Skeletal muscle satellite cell (primary cell): Measurements from ENCODE around the gene DAB2IP.

ENCODE experiments used
- H3K27me3 ChIP-seq: 2 replicates; pipeline ENCODE4 v1.7.0; 2013; ENCODE audit warnings: low read length; ENCODE audit not compliant: control insufficient read depth, insufficient read depth
- H3K36me3 ChIP-seq: 2 replicates; pipeline ENCODE4 v1.7.0; 2013; ENCODE audit warnings: mild to moderate bottlenecking, control low read depth, low read length; ENCODE audit not compliant: insufficient read depth
- H3K4me1 ChIP-seq: 2 replicates; pipeline ENCODE4 v1.7.0; 2013; ENCODE audit warnings: low read length; ENCODE audit not compliant: control insufficient read depth, insufficient read depth
- H3K4me2 ChIP-seq: 2 replicates; pipeline ENCODE4 v1.7.0; 2013; ENCODE audit warnings: mild to moderate bottlenecking, low read length
- H3K4me3 ChIP-seq: 2 replicates; pipeline ENCODE4 v1.7.0; 2013; ENCODE audit warnings: low read length
- H3K9ac ChIP-seq: 2 replicates; pipeline ENCODE4 v1.7.0; 2013; ENCODE audit warnings: mild to moderate bottlenecking, low read depth, low read length, moderate library complexity
- H3K9me3 ChIP-seq: replicated peaks from 2 replicates; pipeline ENCODE4 v1.7.0; 2013; ENCODE audit warnings: mild to moderate bottlenecking, control low read depth, low read length

DAB2IP gene

GRCh38 chr9:121700832-121701419, 49.5 kb downstream of the DAB2IP start:
- H3K36me3 ChIP-seq, result no peaks in the 10 kb centered on the region
- peaks cover 24% of the 10 kb centered on the region for H3K4me1 ChIP-seq
- H3K4me2 ChIP-seq, result peak overlapping the region; percentile 85
- H3K9me3 ChIP-seq, result no peaks in the 10 kb centered on the region
- peak overlapping the region; percentile 79 for H3K4me3 ChIP-seq
- no peaks in the 10 kb centered on the region for H3K27me3 ChIP-seq
- peak overlapping the region; percentile 77 for H3K9ac ChIP-seq

GRCh38 chr9:121701736-121702261, 50.4 kb downstream of the DAB2IP start:
- Histone ChIP-seq H3K4me3 (no peak overlapping the region), H3K36me3 (no peaks in the 10 kb centered on the region), H3K4me2 (peak overlapping the region; percentile 85), H3K9ac (no peak overlapping the region), H3K9me3 (no peaks in the 10 kb centered on the region), H3K4me1 (peaks cover 24% of the 10 kb centered on the region), H3K27me3 (no peaks in the 10 kb centered on the region)

DNA sequence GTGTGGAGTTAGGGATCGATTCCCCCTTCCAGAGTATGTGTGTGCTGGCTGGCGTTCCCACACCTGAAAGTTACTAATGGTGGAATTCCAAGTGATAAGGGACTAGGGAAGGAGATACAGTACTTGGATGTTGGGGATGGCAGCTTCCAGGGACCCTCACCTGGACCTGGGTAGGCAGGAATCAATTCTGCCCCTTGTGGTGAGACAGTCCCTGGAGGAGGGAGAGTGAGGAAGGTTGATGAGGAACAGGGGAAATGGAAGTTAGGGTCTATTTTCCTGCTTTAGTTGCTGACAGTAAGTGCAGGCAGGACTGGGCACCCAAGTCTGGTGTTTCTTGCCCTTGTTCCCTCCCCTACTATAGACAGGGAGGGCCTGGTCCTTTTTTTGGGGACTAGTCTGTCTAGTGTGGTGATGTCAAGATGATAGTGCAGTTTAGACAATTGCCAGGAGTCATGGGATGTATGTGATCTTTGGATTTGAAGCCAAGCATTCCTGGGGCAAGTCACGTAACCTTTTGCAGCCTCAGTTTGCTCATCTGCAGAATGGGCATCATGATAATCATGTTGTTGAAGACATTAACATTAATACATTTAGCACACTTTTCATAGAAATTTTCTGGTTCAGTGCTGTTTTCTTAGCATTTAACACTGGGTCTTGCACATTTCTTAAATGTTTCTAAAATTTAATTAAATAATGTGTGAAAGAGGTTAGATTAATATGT, 51.7 kb downstream of the DAB2IP start:
- Histone ChIP-seq H3K4me3 (no peak overlapping the region), H3K4me2 (no peak overlapping the region), H3K9me3 (no peaks in the 10 kb centered on the region), H3K27me3 (no peaks in the 10 kb centered on the region), H3K4me1 (peaks cover 28% of the 10 kb centered on the region), H3K36me3 (no peaks in the 10 kb centered on the region), H3K9ac (no peak overlapping the region)

DNA sequence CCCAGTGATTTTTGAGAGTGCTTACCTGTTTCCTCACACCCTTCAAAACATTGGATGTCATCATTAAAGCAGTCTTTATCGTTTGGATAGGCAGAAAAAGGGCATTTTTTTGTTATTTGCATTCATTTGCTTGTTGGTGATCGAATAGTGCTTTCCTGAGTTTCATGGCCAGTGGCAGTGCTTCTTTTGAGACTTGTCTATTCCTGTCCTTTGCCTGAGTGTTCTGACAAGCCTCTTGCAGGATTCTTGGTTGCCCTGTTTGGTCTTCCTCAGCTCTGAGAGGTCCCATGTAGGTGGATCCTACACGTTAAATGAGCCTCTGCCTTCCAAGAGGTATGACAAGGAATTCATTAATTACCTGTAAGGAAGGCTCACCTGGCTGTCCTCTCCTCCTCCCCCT, 52.8 kb downstream of the DAB2IP start:
- H3K9ac ChIP-seq, result no peak overlapping the region
- H3K4me3 ChIP-seq, result no peak overlapping the region
- no peaks in the 10 kb centered on the region for H3K36me3 ChIP-seq
- H3K27me3 ChIP-seq, result no peaks in the 10 kb centered on the region
- H3K4me2 ChIP-seq, result no peak overlapping the region
- peaks cover 28% of the 10 kb centered on the region for H3K4me1 ChIP-seq
- no peaks in the 10 kb centered on the region for H3K9me3 ChIP-seq

DNA sequence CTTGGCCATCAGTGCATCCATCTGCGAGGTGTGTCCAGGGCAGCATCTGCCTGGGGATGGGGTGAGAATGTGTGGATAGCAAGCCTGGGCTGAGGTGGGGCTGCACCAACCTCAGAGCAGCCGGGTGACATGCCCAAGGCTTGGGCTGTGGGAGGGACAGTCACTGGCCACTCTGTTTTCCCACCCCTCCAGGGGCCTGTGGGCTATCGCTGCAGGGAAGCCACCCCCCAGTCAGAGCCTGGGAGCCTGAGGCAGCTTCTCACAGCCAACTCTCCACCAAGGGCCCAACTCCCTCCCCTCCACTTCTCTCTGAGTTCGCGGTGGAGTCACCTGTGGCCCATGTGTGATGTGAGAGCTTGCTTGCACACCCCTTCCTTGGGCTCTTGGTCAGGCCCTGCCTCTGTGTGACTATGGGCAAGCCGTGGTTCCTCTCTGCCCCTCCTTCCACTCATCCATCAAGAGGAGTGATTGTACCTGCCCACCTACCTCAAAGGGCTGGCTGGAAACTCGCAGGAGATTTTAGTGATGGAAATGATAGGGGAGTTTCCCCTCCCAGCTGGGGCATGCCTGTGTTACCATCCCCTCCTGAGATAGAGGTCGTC, 54.8 kb downstream of the DAB2IP start:
- Histone ChIP-seq H3K9ac (no peak overlapping the region), H3K27me3 (no peaks in the 10 kb centered on the region), H3K9me3 (no peaks in the 10 kb centered on the region), H3K4me1 (peaks cover 10% of the 10 kb centered on the region), H3K4me3 (no peak overlapping the region), H3K4me2 (no peak overlapping the region), H3K36me3 (no peaks in the 10 kb centered on the region)

DNA sequence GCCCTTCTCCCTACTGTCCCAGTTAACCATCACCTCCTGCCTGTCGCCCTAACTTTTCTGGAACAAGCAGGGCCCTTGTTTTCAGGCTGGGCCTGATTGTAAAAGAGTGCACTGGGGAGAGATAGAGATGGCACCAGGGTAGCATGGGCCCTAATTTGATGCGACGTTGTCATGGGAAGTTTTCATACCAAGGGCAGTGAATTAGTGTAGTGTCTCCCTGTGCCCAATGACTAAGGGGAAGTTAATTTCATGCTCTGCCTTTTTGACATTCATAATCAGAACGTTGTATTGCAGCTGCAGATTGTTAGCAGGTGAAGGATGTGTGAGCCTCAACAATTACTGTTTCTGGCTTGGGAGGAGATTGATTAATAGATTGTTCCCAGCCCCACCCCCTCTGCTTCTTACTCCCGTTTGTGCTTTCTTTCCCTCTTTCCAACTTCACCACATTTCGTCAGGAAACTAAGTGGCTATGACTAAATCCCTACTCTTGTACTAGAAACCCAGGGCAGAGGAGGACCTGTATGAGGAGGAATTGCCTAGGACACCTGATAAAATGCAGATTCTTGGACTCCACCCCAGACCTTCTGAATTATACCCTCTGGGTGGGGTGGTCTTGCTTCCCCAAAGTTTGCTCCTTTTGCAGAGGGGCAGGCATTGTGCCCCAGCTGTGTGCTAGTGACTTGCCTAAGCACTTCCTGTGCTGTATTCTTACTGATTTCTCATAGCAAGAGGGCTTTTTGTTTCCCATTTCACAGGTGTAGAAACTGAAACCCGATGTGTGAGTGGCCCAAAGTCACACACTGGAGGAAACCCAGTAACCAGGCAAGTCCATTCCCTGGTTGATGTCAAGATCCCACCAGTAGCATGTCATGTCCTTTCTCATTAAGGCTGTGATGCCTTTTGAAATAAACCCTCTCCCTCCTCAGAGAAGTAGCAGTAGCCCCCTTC, 56.3 kb downstream of the DAB2IP start:
- H3K4me3 ChIP-seq, result no peak overlapping the region
- H3K27me3 ChIP-seq, result no peaks in the 10 kb centered on the region
- no peaks in the 10 kb centered on the region for H3K9me3 ChIP-seq
- no peak overlapping the region for H3K4me2 ChIP-seq
- peaks cover 4% of the 10 kb centered on the region for H3K4me1 ChIP-seq
- H3K36me3 ChIP-seq, result no peaks in the 10 kb centered on the region
- H3K9ac ChIP-seq, result no peak overlapping the region

- Histone ChIP-seq H3K4me3 (no peak overlapping the region), H3K9me3 (no peaks in the 10 kb centered on the region), H3K9ac (no peak overlapping the region), H3K36me3 (no peaks in the 10 kb centered on the region), H3K4me1 (peaks cover 4% of the 10 kb centered on the region), H3K27me3 (no peaks in the 10 kb centered on the region), H3K4me2 (no peak overlapping the region)
Observed at GRCh38 chr9:121708768-121709488, 57.5 kb downstream of the DAB2IP start.

- Histone ChIP-seq H3K27me3 (no peaks in the 10 kb centered on the region), H3K36me3 (no peaks in the 10 kb centered on the region), H3K9ac (no peak overlapping the region), H3K9me3 (no peaks in the 10 kb centered on the region), H3K4me1 (peaks cover 4% of the 10 kb centered on the region), H3K4me3 (no peak overlapping the region), H3K4me2 (no peak overlapping the region)
Observed at GRCh38 chr9:121709798-121710197, 58.4 kb downstream of the DAB2IP start.

DNA sequence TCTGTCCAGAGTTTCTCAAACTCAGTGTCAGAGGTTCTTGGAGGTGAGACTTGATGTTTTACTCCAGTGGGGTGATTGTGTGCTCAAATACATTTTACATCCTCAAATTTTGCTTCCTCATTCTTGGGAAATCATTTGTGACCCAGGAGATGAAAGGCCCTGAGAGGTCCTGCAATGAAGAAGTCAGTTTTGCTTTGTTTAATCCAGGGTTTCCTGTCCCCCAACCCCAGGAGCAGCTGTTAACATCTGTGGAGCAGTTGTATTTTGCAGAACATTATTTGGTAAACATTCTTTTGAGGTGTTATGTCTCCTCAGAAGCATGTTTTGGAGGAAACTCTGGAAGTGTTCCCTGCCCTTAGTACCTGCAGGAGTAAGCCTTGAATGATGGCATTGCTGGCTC, 59.8 kb downstream of the DAB2IP start:
- Histone ChIP-seq H3K9ac (no peak overlapping the region), H3K9me3 (no peaks in the 10 kb centered on the region), H3K4me3 (no peak overlapping the region), H3K27me3 (no peaks in the 10 kb centered on the region), H3K4me2 (no peak overlapping the region), H3K36me3 (no peaks in the 10 kb centered on the region), H3K4me1 (peaks cover 4% of the 10 kb centered on the region)

GRCh38 chr9:121711797-121712196, 60.4 kb downstream of the DAB2IP start:
- H3K9ac ChIP-seq, result no peak overlapping the region
- peaks cover 4% of the 10 kb centered on the region for H3K4me1 ChIP-seq
- no peaks in the 10 kb centered on the region for H3K9me3 ChIP-seq
- no peaks in the 10 kb centered on the region for H3K36me3 ChIP-seq
- no peak overlapping the region for H3K4me2 ChIP-seq
- H3K4me3 ChIP-seq, result no peak overlapping the region
- no peaks in the 10 kb centered on the region for H3K27me3 ChIP-seq
